Measurements from ENCODE around the gene GNAQ. TPM values are rescaled to one million over a fixed set of nuclear protein-coding genes. Genes with fewer than 3 reads are reported as not detected.

GNAQ gene
- total and polyA plus RNA-seq, 8 donors = 55.5 to 95.5 (median 62.8) TPM

- Histone ChIP-seq H3K4me3 (no peak overlapping the region), H3K27me3 (no peaks in the 10 kb centered on the region), H3K27ac (no peak overlapping the region), H3K4me1 (peaks cover 0 to 16% of the 10 kb centered on the region in 2 donors), H3K36me3 (no peaks in the 10 kb centered on the region), H3K9me3 (no peaks in the 10 kb centered on the region)
- ATAC-seq = no peak
- DNase-seq = no peak
- intact Hi-C loops (cut with DNase I) = no loop called here
- no peak for TF ChIP-seq CTCF (IDR thresholded peaks at IDR 0.05)
These were observed 206.2 kb downstream of the GNAQ start for GRCh38 chr9:77825361-77825760.

- peak overlapping the region in 1 of 2 donors; percentile 66 for H3K27ac ChIP-seq
- peak; percentile 61 for ATAC-seq
These were observed 211.2 kb downstream of the GNAQ start for GRCh38 chr9:77820293-77820954.

DNA sequence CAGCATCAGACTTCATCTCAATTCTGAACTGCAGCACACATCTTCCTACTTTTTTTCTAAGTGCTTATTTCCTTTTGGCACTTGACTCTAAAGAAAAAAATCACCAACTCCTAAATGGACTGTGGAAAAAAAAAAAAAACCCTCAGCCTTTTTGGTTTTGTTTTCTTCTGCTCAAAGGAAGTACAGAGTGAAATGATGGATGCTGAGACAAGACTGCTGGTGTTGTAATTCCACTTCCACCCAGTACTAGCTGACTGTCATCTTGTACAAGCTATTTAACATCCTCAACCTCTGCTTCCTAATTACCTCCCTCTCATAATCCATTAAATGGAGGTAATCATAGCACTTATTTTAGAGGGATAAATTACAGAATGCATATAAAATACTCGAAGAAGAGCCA lies 212.0 kb downstream of the GNAQ start:
- H3K36me3 ChIP-seq = peaks cover 0 to 6% of the 10 kb centered on the region in 2 donors
- no peak for DNase-seq
- H3K27ac ChIP-seq = peak overlapping the region in 1 of 2 donors; percentile 66
- intact Hi-C loops (cut with DNase I) = no loop called here
- no peak for TF ChIP-seq CTCF (IDR thresholded peaks at IDR 0.05)
- peaks cover 0 to 24% of the 10 kb centered on the region in 2 donors for H3K4me1 ChIP-seq
- H3K27me3 ChIP-seq = no peaks in the 10 kb centered on the region
- no peaks in the 10 kb centered on the region for H3K9me3 ChIP-seq
- ATAC-seq = peak; percentile 72
- no peak overlapping the region for H3K4me3 ChIP-seq

More at GRCh38 chr9:77820293-77820954, 211.2 kb downstream of the GNAQ start:
- Histone ChIP-seq H3K4me3 (no peak overlapping the region), H3K9me3 (no peaks in the 10 kb centered on the region), H3K4me1 (peaks cover 0 to 24% of the 10 kb centered on the region in 2 donors), H3K36me3 (no peaks in the 10 kb centered on the region), H3K27me3 (no peaks in the 10 kb centered on the region)
- intact Hi-C loops (cut with DNase I) = no loop called here
- no peak for TF ChIP-seq CTCF (IDR thresholded peaks at IDR 0.05)
- no peak for DNase-seq

- no peaks in the 10 kb centered on the region for H3K27me3 ChIP-seq
- no peaks in the 10 kb centered on the region for H3K9me3 ChIP-seq
- H3K4me1 ChIP-seq = peaks cover 0 to 24% of the 10 kb centered on the region in 2 donors
- peaks cover 0 to 16% of the 10 kb centered on the region in 2 donors for H3K36me3 ChIP-seq
- no peak for ATAC-seq
- TF ChIP-seq CTCF (IDR thresholded peaks at IDR 0.05) = no peak
- no peak for DNase-seq
- H3K4me3 ChIP-seq = no peak overlapping the region
- intact Hi-C loops (cut with DNase I) = no loop called here
- no peak overlapping the region for H3K27ac ChIP-seq
These were observed 213.9 kb downstream of the GNAQ start for GRCh38 chr9:77817590-77818311.

DNA sequence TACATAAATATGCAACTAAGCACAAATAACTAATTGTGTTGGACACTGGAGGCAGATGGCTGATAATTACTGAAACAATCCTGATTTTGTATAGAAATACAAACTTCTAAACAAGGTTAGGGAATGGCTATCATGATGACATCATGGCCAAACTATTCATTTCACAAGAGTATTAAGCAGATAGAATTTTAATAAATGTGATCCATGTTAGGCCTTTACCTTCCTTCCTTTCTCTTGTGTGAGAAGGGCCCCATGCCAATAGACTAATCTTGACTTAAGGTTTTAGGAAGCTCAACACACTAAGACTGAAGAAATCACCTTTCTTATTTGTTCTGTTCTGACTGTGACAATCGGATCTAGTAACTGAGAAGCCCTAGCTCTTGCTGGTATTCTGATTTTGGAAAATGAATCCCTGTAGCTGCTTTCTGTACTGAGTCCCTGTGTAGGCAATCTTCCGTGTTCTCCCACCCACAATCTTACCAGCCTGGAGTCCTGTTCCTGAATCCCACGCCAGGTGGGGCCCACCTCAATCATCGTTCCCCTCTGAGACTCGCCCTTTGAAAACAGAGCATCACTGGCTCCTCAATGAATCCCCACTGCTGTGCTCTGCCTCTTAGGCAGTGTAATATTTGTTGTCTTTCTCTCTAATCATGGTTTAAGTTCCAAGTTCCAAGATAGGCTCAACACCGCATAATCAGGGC lies 214.8 kb downstream of the GNAQ start:
- no peak overlapping the region for H3K27ac ChIP-seq

More for the DNA sequence above, 214.8 kb downstream of the GNAQ start:
- H3K4me3 ChIP-seq = no peak overlapping the region
- H3K36me3 ChIP-seq = peaks cover 0 to 25% of the 10 kb centered on the region in 2 donors
- no peaks in the 10 kb centered on the region for H3K9me3 ChIP-seq
- no peak for DNase-seq
- TF ChIP-seq CTCF (IDR thresholded peaks at IDR 0.05) = no peak
- peaks cover 0 to 24% of the 10 kb centered on the region in 2 donors for H3K4me1 ChIP-seq
- intact Hi-C loops (cut with DNase I) = no loop called here
- H3K27me3 ChIP-seq = no peaks in the 10 kb centered on the region
- no peak for ATAC-seq
